K562 (cell line): Measurements from ENCODE around the gene USP11. TPM values are rescaled to one million over a fixed set of nuclear protein-coding genes. Genes with fewer than 3 reads are reported as not detected.

Source experiments
- ATAC-seq: fragments of 200-7000 bp; cut with Tn5 transposase; 3 replicates; pipeline ENCODE4 v1.9.1; 2020; ENCODE audit warnings: moderate library complexity
- BruUV-seq: library from RNA; stranded (reverse); fragments of 400-500 nt; replicated peaks from 2 replicates; lab custom pipeline; 2021; lab: Mats Ljungman, UMichigan
- CTCF ChIA-PET: fragments of 300-600 bp; formaldehyde crosslinking; extraction: SDS; loops from one replicate; lab custom pipeline; 2021; ENCODE audit warnings: low intra/inter-chr PET ratio; lab: Yijun Ruan, JAX
- POLR2A ChIA-PET: fragments of 300-600, 350-650 bp; sonication (Branson Sonifier 250); formaldehyde crosslinking; extraction: SDS; loops from one replicate; lab custom pipeline; 2021; ENCODE audit warnings: antibody characterized with exemption, inconsistent platforms; lab: Yijun Ruan, JAX
- DNase-seq, 4 experiments: peaks; one replicate each; pipeline versions ENCODE4 v3.0.0 to v3.0.0-alpha.2; 2011 to 2018; ENCODE audit warnings: low spot score in 3 of 4, mixed read lengths in 3 of 4; ENCODE audit errors: extremely low read depth in 1 of 4
- FAIRE-seq: peaks from 2 replicates; lab custom pipeline; 2011; peaks lifted over from hg19 to GRCh38; lab: Jason Lieb, UNC
- H2AFZ ChIP-seq: 2 replicates; pipeline ENCODE4 v1.6.0; 2011; ENCODE audit warnings: low read depth, low read length, control low read depth, inconsistent platforms
- H3K27ac ChIP-seq: fragments of 200-600 bp; 3 replicates; pipeline ENCODE4 v1.8.0; 2011; ENCODE audit warnings: low read depth, mild to moderate bottlenecking, control low read depth, inconsistent platforms, low read length, moderate library complexity, mixed read lengths; ENCODE audit errors: extremely low read depth
- H3K27me3 ChIP-seq, 2 experiments: fragments of 300-600 bp in 1 of 2; 2 replicates in 1 of 2; 3 replicates in 1 of 2; pipeline versions ENCODE4 v1.6.0 to v1.8.0; 2011; ENCODE audit warnings: inconsistent platforms in 2 of 2, low read length in 2 of 2, mild to moderate bottlenecking in 1 of 2, mixed read lengths in 1 of 2, moderate library complexity in 1 of 2; ENCODE audit not compliant: control insufficient read depth in 2 of 2, insufficient read depth in 2 of 2
- H3K36me3 ChIP-seq: fragments of 300-600 bp; 3 replicates; pipeline ENCODE4 v1.8.0; 2011; ENCODE audit warnings: mild to moderate bottlenecking, low read length, inconsistent platforms; ENCODE audit not compliant: control insufficient read depth, insufficient read depth
- H3K4me1 ChIP-seq, 2 experiments: fragments of 200-600 bp in 1 of 2; replicated peaks in 1 of 2; 2 replicates in 1 of 2; 3 replicates in 1 of 2; pipeline versions ENCODE4 v1.5.1 to v1.8.0; 2011; ENCODE audit warnings: inconsistent platforms in 2 of 2, low read length in 2 of 2, mild to moderate bottlenecking in 1 of 2, mixed read lengths in 1 of 2, moderate library complexity in 1 of 2; ENCODE audit not compliant: control insufficient read depth in 2 of 2, insufficient read depth in 2 of 2
- H3K4me2 ChIP-seq: 2 replicates; pipeline ENCODE4 v1.6.1; 2011; ENCODE audit warnings: low read length, control low read depth, inconsistent platforms, mixed read lengths; ENCODE audit not compliant: insufficient read depth
- H3K4me3 ChIP-seq: fragments of 200-600 bp; sonication (generic), shearing (Covaris generic); 2 replicates; pipeline ENCODE4 v1.5.1; 2016; ENCODE audit warnings: control low read depth, inconsistent platforms
- H3K79me2 ChIP-seq: fragments of 200-600 bp; 3 replicates; pipeline ENCODE4 v1.8.0; 2011; ENCODE audit warnings: low read length, inconsistent platforms; ENCODE audit not compliant: control insufficient read depth, insufficient read depth
- H3K9ac ChIP-seq, 2 experiments: 2 replicates each; pipeline versions ENCODE4 v1.6.0 to v1.6.1; 2011; ENCODE audit warnings: low read depth in 2 of 2, low read length in 2 of 2, control low read depth in 1 of 2, inconsistent platforms in 1 of 2, mild to moderate bottlenecking in 1 of 2, mixed read lengths in 1 of 2; ENCODE audit not compliant: insufficient read depth in 1 of 2
- H3K9me1 ChIP-seq: one replicate; pipeline ENCODE4 v1.6.0; 2011; ENCODE audit warnings: inconsistent platforms, mild to moderate bottlenecking, low read length, moderate library complexity; ENCODE audit not compliant: control insufficient read depth, insufficient read depth
- H3K9me3 ChIP-seq: replicated peaks from 2 replicates; pipeline ENCODE4 v1.5.1; 2011; ENCODE audit warnings: low read depth, low read length, inconsistent platforms; ENCODE audit not compliant: control insufficient read depth, insufficient read depth
- H4K20me1 ChIP-seq: replicated peaks from 2 replicates; pipeline ENCODE4 v1.6.1; 2011; ENCODE audit warnings: low read length, inconsistent platforms, mixed read lengths; ENCODE audit not compliant: control insufficient read depth, insufficient read depth
- CEBPB ChIP-seq: fragments of 450-650 bp; IDR thresholded peaks from 2 replicates; pipeline ENCODE4 v1.6.1; 2016; ENCODE audit warnings: missing genetic modification characterization, missing compliant biosample characterization
- FOXK2 ChIP-seq, 2 experiments: fragments of 450-650 bp; IDR thresholded peaks in 1 of 2; conservative IDR thresholded peaks in 1 of 2; 2 replicates each; pipeline ENCODE4 v1.6.1; 2016; ENCODE audit warnings: low read depth in 2 of 2, mild to moderate bottlenecking in 1 of 2
- HEY1 ChIP-seq: fragments of 250-450 bp; sonication (Bioruptor Pico); IDR thresholded peaks from 2 replicates; pipeline ENCODE4 v1.5.0; 2020; ENCODE audit warnings: mild to moderate bottlenecking, moderate library complexity, borderline replicate concordance
- JUN ChIP-seq, 2 experiments: sonication (generic) in 1 of 2; formaldehyde crosslinking in 1 of 2; IDR thresholded peaks; 2 replicates each; pipeline versions ENCODE4 v1.6.1 to v1.8.0; 2012 to 2022; ENCODE audit warnings: borderline replicate concordance in 2 of 2, mild to moderate bottlenecking in 2 of 2, improper control_type of control experiment in 1 of 2, low read depth in 1 of 2, low read length in 1 of 2, missing genetic modification reagents in 1 of 2
- NEUROD1 ChIP-seq: fragments of 150-350 bp; IDR thresholded peaks from 2 replicates; pipeline ENCODE4 v1.6.1; 2014; ENCODE audit warnings: borderline replicate concordance, low read length, low read depth; ENCODE audit not compliant: partially characterized antibody
- POLR2H ChIP-seq: IDR thresholded peaks from 2 replicates; pipeline ENCODE4 v1.6.1; 2016; ENCODE audit warnings: missing genetic modification characterization, low read depth, mild to moderate bottlenecking, control low read depth, missing compliant biosample characterization, moderate library complexity
- RAD21 ChIP-seq, 2 experiments: fragments of 250-450 bp in 1 of 2; fragments of 450-650 bp in 1 of 2; sonication (Bioruptor Pico) in 1 of 2; formaldehyde crosslinking in 1 of 2; IDR thresholded peaks in 1 of 2; conservative IDR thresholded peaks in 1 of 2; 2 replicates each; pipeline versions ENCODE4 v1.4.0 to v1.8.0; 2020 to 2022; ENCODE audit warnings: mild to moderate bottlenecking in 2 of 2, moderate library complexity in 1 of 2
- SMARCE1 ChIP-seq: fragments of 450-650 bp; IDR thresholded peaks from 2 replicates; pipeline ENCODE4 v1.7.1; 2016; ENCODE audit warnings: mild to moderate bottlenecking
- TAF1 ChIP-seq: IDR thresholded peaks from 2 replicates; pipeline ENCODE4 v1.6.1; 2011; ENCODE audit warnings: mild to moderate bottlenecking, low read length, moderate library complexity; ENCODE audit not compliant: insufficient read depth, control insufficient read depth, severe bottlenecking; ENCODE audit errors: extremely low read depth
- ZBTB1 ChIP-seq: sonication (generic); formaldehyde crosslinking; IDR thresholded peaks from 2 replicates; pipeline ENCODE4 v1.8.1; 2023; ENCODE audit warnings: missing genetic modification reagents, low read depth, mild to moderate bottlenecking, borderline replicate concordance
- ZC3H11A ChIP-seq: IDR thresholded peaks from 2 replicates; pipeline ENCODE4 v1.6.1; 2012; ENCODE audit warnings: low read depth, low read length, improper control_type of control experiment
- WGBS: fragments of 100-300 bp; shearing (Covaris generic); methylation state at CpG from one replicate; pipeline ENCODE4 v1.1.6; 2016; ENCODE audit warnings: low coverage, mixed read lengths; ENCODE audit not compliant: insufficient coverage; ENCODE audit errors: missing lambda C conversion rate; 5-methylcytosine and 5-hydroxymethylcytosine counted together
- in situ Hi-C: fragments of 300-500 bp; cut with MboI; formaldehyde crosslinking; loops from 4 replicates; pipeline ENCODE4 v1.15.0; 2018; ENCODE audit warnings: inconsistent platforms, mixed read lengths
- intact Hi-C: fragments of 100-400 bp; cut with micrococcal nuclease; formaldehyde crosslinking; loops from 2 replicates; pipeline ENCODE4 v1.14.2; 2022
- polyA plus RNA-seq, 8 experiments: library from polyadenylated mRNA; depleted of rRNA in 4 of 8; stranded (reverse) in 5 of 8; unstranded in 3 of 8; fragments of >200 nt; fragmentation: Nextera tagmentation in 2 of 8; fragmentation: Illumina TruSeq in 1 of 8; extraction: Ambion mirVana in 2 of 8; extraction: Trizol in 1 of 8; gene quantifications; 2 replicates each; pipeline versions ENCODE4 v1.2.1 to v1.2.3, GENCODE V29; 2011 to 2014; ENCODE audit warnings: inconsistent platforms in 1 of 8, missing spikeins in 1 of 8
- total RNA-seq, 7 experiments: library from RNA; depleted of rRNA in 6 of 7; stranded (reverse); fragments of >200 nt in 6 of 7; fragmentation: Illumina TruSeq in 2 of 7; extraction: Trizol in 2 of 7; gene quantifications; 2 replicates each; pipeline versions ENCODE4 v1.2.1 to v1.2.3, GENCODE V29; 2011 to 2021; ENCODE audit warnings: low replicate concordance in 1 of 7

The USP11 gene
- total and polyA plus RNA-seq, 9 of the 15 experiments (the other 6 are each of a cell fraction or from before 2014, with no cell fraction given), result 2.5 to 29.0 (median 11.7) TPM

DNA sequence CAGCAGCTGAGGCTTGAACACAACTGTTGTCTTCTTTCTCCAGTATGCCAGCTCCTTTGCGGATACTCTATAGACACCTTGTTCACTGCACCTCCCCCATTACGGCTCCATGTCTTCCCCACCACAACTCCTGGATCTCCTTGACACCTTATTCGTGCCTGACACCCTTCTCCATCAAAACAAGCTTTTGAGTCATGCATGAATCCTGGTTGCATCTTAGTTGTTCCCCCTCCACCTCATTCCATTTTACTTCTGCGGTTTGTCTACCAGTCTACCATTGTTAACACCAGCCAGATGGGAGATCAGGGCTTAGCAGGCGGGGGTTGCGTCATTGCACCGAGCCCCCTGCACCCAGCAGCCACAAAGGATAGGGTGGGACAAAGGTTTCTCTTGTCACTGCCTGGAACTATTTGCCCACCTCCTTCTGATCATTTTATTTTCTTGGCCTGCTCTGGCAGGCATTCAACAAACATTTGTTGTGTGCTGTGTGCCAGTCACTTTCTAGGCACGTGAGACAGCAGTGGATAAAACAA is 16.4 kb upstream of the USP11 start:
- in situ Hi-C loops, result no loop called here
- H3K9me1 ChIP-seq, result peaks cover 7% of the 10 kb centered on the region
- intact Hi-C loops, result no loop called here
- H2AFZ ChIP-seq, result no peak overlapping the region
- H3K27me3 ChIP-seq, result no peaks in the 10 kb centered on the region
- H3K79me2 ChIP-seq, result peaks cover 33% of the 10 kb centered on the region
- POLR2A ChIA-PET, result no interaction called here
- 79% methylated on average over 8 of the region's 8 CpGs for WGBS
- no TSS peak for BruUV-seq
- H3K4me1 ChIP-seq, result peaks cover 16 to 30% of the 10 kb centered on the region in 2 experiments; a peak in 4 of 5 replicates
- no peak overlapping the region for H3K4me3 ChIP-seq
- H3K9ac ChIP-seq, result no peak overlapping the region
- DNase-seq (no peak), FAIRE-seq (no peak), ATAC-seq (no peak)
- peaks cover 60% of the 10 kb centered on the region; the same call in 2 of the 3 replicates for H3K36me3 ChIP-seq
- peaks cover 30% of the 10 kb centered on the region for H4K20me1 ChIP-seq
- no peak overlapping the region for H3K4me2 ChIP-seq
- no peak overlapping the region for H3K27ac ChIP-seq
- CTCF ChIA-PET, result no interaction called here
- TF ChIP-seq HEY1 (CRISPR knock-in tag) (no peak), ZC3H11A (no peak), CEBPB (tag) (0 out of 2 replicates have a peak, but pooled peaks have one; percentile 10)
- no peaks in the 10 kb centered on the region for H3K9me3 ChIP-seq

DNA sequence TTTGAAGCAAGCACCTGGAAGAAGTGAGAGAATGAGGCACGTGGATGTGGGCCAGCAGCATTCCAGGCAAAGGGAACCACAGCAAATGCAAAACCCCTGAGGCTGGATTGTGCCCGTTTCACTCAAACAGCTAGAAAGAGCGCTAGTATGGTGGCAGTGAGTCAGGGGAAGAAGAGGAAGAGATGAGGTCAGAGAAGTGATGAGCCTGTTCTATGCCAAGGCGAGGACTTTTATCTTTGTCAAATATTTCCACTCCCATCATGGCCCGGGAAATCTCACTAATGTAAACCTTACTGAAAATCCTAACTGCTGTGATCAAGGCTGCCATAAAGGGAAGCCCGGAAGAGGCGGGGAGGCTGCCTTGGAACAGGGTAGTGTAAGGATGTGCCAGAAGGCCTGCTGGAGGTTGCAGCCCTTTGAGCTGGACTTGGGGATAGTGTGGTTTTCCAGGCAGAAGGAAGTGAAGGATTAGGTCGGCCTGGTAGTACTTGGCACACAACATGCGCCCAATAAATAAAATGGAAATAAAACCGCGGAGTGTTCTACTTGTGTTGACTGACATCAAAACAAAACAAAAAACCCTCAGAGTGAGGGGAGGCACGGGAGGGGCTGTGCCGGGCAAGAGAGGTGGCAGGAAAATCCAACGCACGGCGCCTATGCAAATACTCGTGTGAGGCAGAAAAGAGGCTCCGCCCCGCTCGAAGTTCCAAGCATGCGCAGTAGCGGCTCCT is 15.5 kb upstream of the USP11 start:
- in situ Hi-C loops, result no loop called here
- peak in 1 of 4 experiments; percentile 9 for DNase-seq
- Histone ChIP-seq H3K4me1 (peaks cover 16 to 30% of the 10 kb centered on the region in 2 experiments; a peak in 4 of 5 replicates), H3K27ac (peak overlapping the region; percentile 72), H3K79me2 (peaks cover 41% of the 10 kb centered on the region), H4K20me1 (peaks cover 34% of the 10 kb centered on the region), H3K27me3 (no peaks in the 10 kb centered on the region), H3K4me2 (peak overlapping the region; percentile 98), H3K9me1 (peaks cover 7% of the 10 kb centered on the region), H3K9ac (peak overlapping the region; percentile 55 to 87; a peak in 3 of 4 replicates), H3K36me3 (peaks cover 60% of the 10 kb centered on the region; the same call in 2 of the 3 replicates), H3K4me3 (peak overlapping the region; percentile 24; the same call in 1 of the 2 replicates), H3K9me3 (no peaks in the 10 kb centered on the region), H2AFZ (peak overlapping the region; percentile 68)
- intact Hi-C loops, result no loop called here
- no peak for ATAC-seq
- CTCF ChIA-PET, result no interaction called here
- WGBS, result 17% methylated on average over 21 of the region's 22 CpGs
- no peak for FAIRE-seq
- POLR2A ChIA-PET, result interaction anchor here (0.6 to 2.8 kb wide), 9 partner anchors 9 to 301 kb away, joined by 3 to 21 read pairs (median 5); partner anchors contain the start of genes NDUFB11 and RBM10
- no TSS peak for BruUV-seq
- TF ChIP-seq TAF1, result peak; percentile 9
- no peak for TF ChIP-seq FOXK2 (conservative IDR thresholded peaks at IDR 0.05 in 1 of 2, IDR thresholded peaks at IDR 0.05 in 1 of 2; ENCODE audit: low read depth in 2 of 2)
- TF ChIP-seq ZBTB1 (CRISPR knock-in tag), result no peak
- TF ChIP-seq POLR2H (tag), result no peak
- TF ChIP-seq JUN (IDR thresholded peaks at IDR 0.05; ENCODE audit: borderline replicate concordance, low read depth, low read length), result no peak
- no peak for TF ChIP-seq JUN (CRISPR knock-in tag; IDR thresholded peaks at IDR 0.05; ENCODE audit: borderline replicate concordance)
- TF ChIP-seq NEUROD1, result no peak
- TF ChIP-seq RAD21 (CRISPR knock-in tag; conservative IDR thresholded peaks at IDR 0.05 in 1 of 2, IDR thresholded peaks at IDR 0.05 in 1 of 2), result 0 out of 4 replicates have a peak, but pooled peaks of 1 of the 2 experiments have one; percentile 6
- no peak for TF ChIP-seq SMARCE1
